Thyroid gland (tissue), 4 donors: ENCODE data around the gene LMOD1.

Source experiments
- CTCF ChIP-seq, 6 experiments: fragments of 200-600 bp in 3 of 6; fragments of 450-650 bp in 3 of 6; sonication (generic) in 3 of 6; IDR thresholded peaks; one replicate each; pipeline ENCODE4 v1.5.1; 2016 to 2019; ENCODE audit warnings: antibody characterized with exemption in 6 of 6, mild to moderate bottlenecking in 2 of 6, inconsistent platforms in 1 of 6, moderate library complexity in 1 of 6
- POLR2A ChIP-seq, 2 donors: fragments of 450-650 bp; IDR thresholded peaks; one replicate each; pipeline ENCODE4 v1.6.1; 2017; ENCODE audit warnings: antibody characterized with exemption in 2 of 2, mild to moderate bottlenecking in 2 of 2, moderate library complexity in 1 of 2

GRCh38 chr1:201891451-201892045 is 54.8 kb downstream of the LMOD1 start:
- TF ChIP-seq CTCF (IDR thresholded peaks at IDR 0.05) (no peak), POLR2A (IDR thresholded peaks at IDR 0.05) (no peak)
